Endodermal cell (in vitro differentiated cells): ENCODE data around the gene NSUN6. TPM values are rescaled to one million over a fixed set of nuclear protein-coding genes. Genes with fewer than 3 reads are reported as not detected.

Experiments used
- DNase-seq: peaks from one replicate; pipeline ENCODE4 v3.0.0-alpha.2; 2017
- H3K27ac ChIP-seq: 2 replicates; pipeline ENCODE4 v1.5.1; 2013; ENCODE audit warnings: mild to moderate bottlenecking, low read depth, low read length, moderate library complexity
- H3K27me3 ChIP-seq: 2 replicates; pipeline ENCODE4 v1.6.1; 2013; ENCODE audit warnings: mild to moderate bottlenecking, low read length, moderate library complexity; ENCODE audit not compliant: insufficient read depth, control insufficient read depth, poor library complexity, severe bottlenecking
- H3K36me3 ChIP-seq: 2 replicates; pipeline ENCODE4 v1.7.0; 2013; ENCODE audit warnings: mild to moderate bottlenecking, low read length, moderate library complexity; ENCODE audit not compliant: control insufficient read depth, insufficient read depth
- H3K4me1 ChIP-seq: one replicate; pipeline ENCODE4 v1.7.0; 2013; ENCODE audit warnings: low read length; ENCODE audit not compliant: control insufficient read depth, insufficient read depth
- H3K4me3 ChIP-seq: 2 replicates; pipeline ENCODE4 v1.5.1; 2013; ENCODE audit warnings: mild to moderate bottlenecking, low read length, moderate library complexity
- H3K9ac ChIP-seq: 2 replicates; pipeline ENCODE4 v1.6.1; 2013; ENCODE audit warnings: mild to moderate bottlenecking, low read length, moderate library complexity; ENCODE audit not compliant: poor library complexity, severe bottlenecking; ENCODE audit errors: extremely low read depth
- H3K9me3 ChIP-seq: 2 replicates; pipeline ENCODE4 v1.6.1; 2013; ENCODE audit warnings: mild to moderate bottlenecking, low read length, moderate library complexity; ENCODE audit not compliant: control insufficient read depth
- H3K27ac Mint-ChIP-seq: 2 replicates; pipeline ENCODE4 v1.8.0; 2020; ENCODE audit warnings: mixed read lengths
- H3K27me3 Mint-ChIP-seq: 2 replicates; pipeline ENCODE4 v1.8.0; 2021; ENCODE audit warnings: mild to moderate bottlenecking, mixed read lengths; ENCODE audit not compliant: insufficient read depth
- H3K36me3 Mint-ChIP-seq: 2 replicates; pipeline ENCODE4 v1.8.0; 2020; ENCODE audit warnings: low read depth, mixed read lengths
- H3K4me1 Mint-ChIP-seq: 2 replicates; pipeline ENCODE4 v1.8.0; 2020; ENCODE audit warnings: mixed read lengths
- H3K4me3 Mint-ChIP-seq: 2 replicates; pipeline ENCODE4 v1.8.0; 2020; ENCODE audit warnings: mild to moderate bottlenecking, moderate library complexity, mixed read lengths
- H3K9me3 Mint-ChIP-seq: 2 replicates; pipeline ENCODE4 v1.8.0; 2020; ENCODE audit warnings: mild to moderate bottlenecking, mixed read lengths
- CTCF ChIP-seq: fragments of 200-600 bp; sonication (generic); conservative IDR thresholded peaks from 2 replicates; pipeline ENCODE4 v1.5.0; 2021; ENCODE audit warnings: antibody characterized with exemption, mild to moderate bottlenecking
- WGBS, 2 experiments: methylation state at CpG; one replicate each; pipeline versions ENCODE4 v1.1.5 to v1.1.7; 2013; ENCODE audit warnings: missing lambda C conversion rate in 2 of 2, mixed read lengths in 1 of 2; ENCODE audit not compliant: insufficient coverage in 1 of 2, insufficient read length in 1 of 2; 5-methylcytosine and 5-hydroxymethylcytosine counted together
- total RNA-seq, 2 donors: library from RNA; stranded (reverse); fragmentation: NEBNext Ultra II Directional in 1 of 2; extraction: Animal tissue kit (Norgen Biotek cat#: 25700) in 1 of 2; gene quantifications; 2 replicates in 1 of 2; 3 replicates in 1 of 2; pipeline ENCODE4 v1.2.1, GENCODE V29; 2021

Gene NSUN6
- total RNA-seq, 2 donors from 2014 or later = 10.6 to 15.4 TPM

DNA sequence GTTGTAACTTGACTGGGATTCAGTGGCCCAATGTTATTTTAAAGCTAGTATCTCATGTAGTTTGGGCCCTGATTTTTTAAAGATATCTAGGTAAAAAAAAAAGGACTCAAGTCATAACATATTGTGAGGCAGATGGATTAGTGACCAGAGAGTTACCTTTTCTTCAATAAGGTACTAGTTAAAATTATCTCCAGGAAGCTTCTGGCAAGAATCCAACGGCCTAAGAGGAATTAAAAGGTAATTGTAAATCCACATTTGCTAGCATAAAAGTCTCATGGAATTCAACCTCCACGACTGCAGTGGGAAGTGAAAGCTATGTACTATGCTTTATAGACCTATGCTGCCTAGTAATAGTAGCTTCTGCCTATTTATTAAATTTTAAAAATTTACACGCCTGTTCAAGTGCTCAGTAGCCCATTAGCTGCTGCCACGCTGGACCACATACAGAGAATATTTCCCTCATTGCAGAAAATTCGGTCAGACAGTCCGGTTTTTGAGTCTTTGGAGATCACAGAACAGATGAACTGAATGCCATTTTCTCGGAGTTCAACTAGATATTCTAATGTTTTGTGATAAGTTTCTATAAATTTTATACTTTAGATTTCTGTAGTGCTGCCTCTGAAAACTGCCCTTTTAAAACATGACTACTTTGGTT is 118.4 kb downstream of the NSUN6 start:
- 93 to 100% methylated on average over 4 to 7 of the region's 7 CpGs for WGBS, 2 experiments
- peaks cover 6% of the 10 kb centered on the region for H3K9me3 Mint-ChIP-seq
- Histone ChIP-seq H3K4me1 (no peaks in the 10 kb centered on the region), H3K9ac (no peak overlapping the region), H3K36me3 (peaks cover 24% of the 10 kb centered on the region), H3K27me3 (no peaks in the 10 kb centered on the region), H3K4me3 (no peak overlapping the region), H3K9me3 (peaks cover 12% of the 10 kb centered on the region), H3K27ac (no peak overlapping the region)
- H3K27me3 Mint-ChIP-seq = no peaks in the 10 kb centered on the region
- TF ChIP-seq CTCF = no peak
- no peak overlapping the region for H3K4me3 Mint-ChIP-seq
- H3K4me1 Mint-ChIP-seq = no peaks in the 10 kb centered on the region
- H3K36me3 Mint-ChIP-seq = peaks cover 28% of the 10 kb centered on the region
- H3K27ac Mint-ChIP-seq = no peak overlapping the region
- DNase-seq = no peak

GRCh38 chr10:18528292-18528691 is 123.1 kb downstream of the NSUN6 start:
- Mint-ChIP-seq H3K27me3 (no peaks in the 10 kb centered on the region), H3K9me3 (peaks cover 6% of the 10 kb centered on the region), H3K4me3 (no peak overlapping the region), H3K27ac (no peak overlapping the region), H3K36me3 (peaks cover 13% of the 10 kb centered on the region), H3K4me1 (peaks cover 3% of the 10 kb centered on the region)
- no peaks in the 10 kb centered on the region for H3K4me1 ChIP-seq
- H3K27me3 ChIP-seq = no peaks in the 10 kb centered on the region
- no peak overlapping the region for H3K4me3 ChIP-seq
- 90% methylated on average over 1 of the region's 3 CpGs; no CpG with 5 or more reads in 1 of the 2 experiments for WGBS, 2 experiments
- DNase-seq = no peak
- H3K27ac ChIP-seq = no peak overlapping the region
- no peak for TF ChIP-seq CTCF
- H3K9me3 ChIP-seq = peaks cover 12% of the 10 kb centered on the region
- no peak overlapping the region for H3K9ac ChIP-seq
- H3K36me3 ChIP-seq = peaks cover 9% of the 10 kb centered on the region

- DNase-seq = no peak
- Mint-ChIP-seq H3K4me3 (no peak overlapping the region), H3K36me3 (peaks cover 13% of the 10 kb centered on the region), H3K27ac (no peak overlapping the region), H3K27me3 (no peaks in the 10 kb centered on the region), H3K9me3 (peaks cover 6% of the 10 kb centered on the region), H3K4me1 (peaks cover 3% of the 10 kb centered on the region)
- Histone ChIP-seq H3K9me3 (peaks cover 12% of the 10 kb centered on the region), H3K4me1 (no peaks in the 10 kb centered on the region), H3K36me3 (peaks cover 9% of the 10 kb centered on the region), H3K27me3 (no peaks in the 10 kb centered on the region), H3K9ac (no peak overlapping the region), H3K27ac (no peak overlapping the region), H3K4me3 (no peak overlapping the region)
- 97 to 100% methylated on average over 1 to 2 of the region's 2 CpGs for WGBS, 2 experiments
- TF ChIP-seq CTCF = no peak
Observed at GRCh38 chr10:18527687-18528086, 123.7 kb downstream of the NSUN6 start.
